ENCODE data around the gene NKAIN2.

GRCh38 chr6:124223611-124224345, 420.1 kb downstream of the NKAIN2 start:
- TF ChIP-seq POLR2A (IDR thresholded peaks at IDR 0.05) (no peak), CTCF (IDR thresholded peaks at IDR 0.05) (no peak)

Data from thyroid gland (tissue), 4 donors.